ENCODE results near the gene NRCAM. TPM values are rescaled to one million over a fixed set of nuclear protein-coding genes. Genes with fewer than 3 reads are reported as not detected.

The NRCAM gene
- total RNA-seq, 6 donors from 2014 or later: 2.5 to 23.0 (median 5.0) TPM

- DNase-seq: no peak
- H3K4me1 ChIP-seq: peaks cover 2 to 12% (median 7%) of the 10 kb centered on the region in 4 donors
- H3K4me3 ChIP-seq: no peak overlapping the region
- no peak for TF ChIP-seq EP300 (IDR thresholded peaks at IDR 0.05)
- no peak for TF ChIP-seq CTCF (IDR thresholded peaks at IDR 0.05)
- H3K9me3 ChIP-seq: no peaks in the 10 kb centered on the region
- WGBS, 2 donors: 100% methylated on average over 1 of the region's 1 CpG
- H3K27me3 ChIP-seq: peaks cover 0 to 9% (median 4%) of the 10 kb centered on the region in 4 donors
- no peaks in the 10 kb centered on the region for H3K36me3 ChIP-seq
- H3K27ac ChIP-seq: no peak overlapping the region
- no peak for ATAC-seq (ENCODE audit: low FRiP score in 2 of 2)
Measured at GRCh38 chr7:108460964-108461363, 4.7 kb upstream of the NRCAM start.

- Histone ChIP-seq H3K4me1 (peaks cover 11 to 22% (median 16%) of the 10 kb centered on the region in 4 donors), H3K27me3 (peaks cover 0 to 18% (median 8%) of the 10 kb centered on the region in 4 donors), H3K36me3 (no peaks in the 10 kb centered on the region), H3K4me3 (no peak overlapping the region), H3K27ac (no peak overlapping the region), H3K9me3 (no peaks in the 10 kb centered on the region)
- TF ChIP-seq CTCF (IDR thresholded peaks at IDR 0.05) (peak in 2 of 6 experiments; percentile 23), EP300 (IDR thresholded peaks at IDR 0.05) (no peak)
- DNase-seq (no peak), ATAC-seq (ENCODE audit: low FRiP score in 2 of 2) (no peak)
- WGBS, 2 donors: 46 to 49% methylated on average over 3 of the region's 3 CpGs
Measured at GRCh38 chr7:108459922-108460551, 3.8 kb upstream of the NRCAM start.

GRCh38 chr7:108457871-108458270, 1.6 kb upstream of the NRCAM start:
- DNase-seq (no peak), ATAC-seq (ENCODE audit: low FRiP score in 2 of 2) (no peak)
- no peak overlapping the region for H3K27ac ChIP-seq
- TF ChIP-seq CTCF (IDR thresholded peaks at IDR 0.05) (no peak), POLR2AphosphoS5 (IDR thresholded peaks at IDR 0.05) (no peak)
- no peaks in the 10 kb centered on the region for H3K9me3 ChIP-seq
- H3K36me3 ChIP-seq: no peaks in the 10 kb centered on the region
- peaks cover 16 to 28% (median 21%) of the 10 kb centered on the region in 4 donors for H3K4me1 ChIP-seq
- H3K27me3 ChIP-seq: peaks cover 0 to 21% (median 10%) of the 10 kb centered on the region in 4 donors
- no peak overlapping the region for H3K4me3 ChIP-seq

- ATAC-seq (ENCODE audit: low FRiP score in 2 of 2) (no peak), DNase-seq (no peak)
- 13% methylated on average over 19 of the region's 19 CpGs for WGBS, 2 donors
- Histone ChIP-seq H3K4me1 (peaks cover 16 to 28% (median 21%) of the 10 kb centered on the region in 4 donors), H3K27me3 (peaks cover 0 to 21% (median 10%) of the 10 kb centered on the region in 4 donors), H3K4me3 (peak overlapping the region in 3 of 4 donors; percentile 49 to 56 (median 54)), H3K27ac (no peak overlapping the region), H3K36me3 (no peaks in the 10 kb centered on the region), H3K9me3 (no peaks in the 10 kb centered on the region)
- TF ChIP-seq EP300 (IDR thresholded peaks at IDR 0.05) (no peak), CTCF (IDR thresholded peaks at IDR 0.05) (no peak), POLR2A (IDR thresholded peaks at IDR 0.05) (no peak)
Measured at GRCh38 chr7:108456845-108457540, 757 bp upstream of the NRCAM start.
